Activated T-cell treated with anti-CD3 and anti-CD28 coated beads, Interleukin-2, amount 50 U/mL, for 1 hour (primary cell): ENCODE results near the gene COL27A1.
"Not testable (repeated sequence)": the region's sequence is repeated elsewhere in the genome, so short reads cannot be mapped to it uniquely, and the experiment has no call there.

Experiments
- DNase-seq: peaks from one replicate; pipeline ENCODE4 v3.0.0-alpha.2; 2020

COL27A1 gene

GRCh38 chr9:114311571-114312512 is 156.5 kb downstream of the COL27A1 start:
- DNase-seq, result no peak

GRCh38 chr9:114312513-114312875 is 157.2 kb downstream of the COL27A1 start:
- DNase-seq, result no peak

GRCh38 chr9:114313186-114313585 is 157.8 kb downstream of the COL27A1 start:
- no peak for DNase-seq

- no peak for DNase-seq
Measured at GRCh38 chr9:114314256-114314867, 159.0 kb downstream of the COL27A1 start.

- no peak for DNase-seq
Measured at GRCh38 chr9:114314881-114315722, 159.8 kb downstream of the COL27A1 start.

GRCh38 chr9:114315723-114316363 is 160.5 kb downstream of the COL27A1 start:
- no peak for DNase-seq

- no peak for DNase-seq
Measured at GRCh38 chr9:114316605-114317230, 161.4 kb downstream of the COL27A1 start.

GRCh38 chr9:114317665-114318357 is 162.5 kb downstream of the COL27A1 start:
- DNase-seq, result no peak

GRCh38 chr9:114318416-114318815 is 163.1 kb downstream of the COL27A1 start:
- DNase-seq, result no peak

GRCh38 chr9:114319147-114319546 is 163.8 kb downstream of the COL27A1 start:
- DNase-seq, result no peak

- DNase-seq, result not testable (repeated sequence)
Measured at GRCh38 chr9:114320710-114321109, 165.4 kb downstream of the COL27A1 start.

- no peak for DNase-seq
Measured at GRCh38 chr9:114321759-114322158, 166.4 kb downstream of the COL27A1 start.

GRCh38 chr9:114322160-114322818 is 167.0 kb downstream of the COL27A1 start:
- not testable (repeated sequence) for DNase-seq

- not testable (repeated sequence) for DNase-seq
Measured at GRCh38 chr9:114322831-114323531, 167.6 kb downstream of the COL27A1 start, which contains the start of gene ORM1. Gene ORM1, plus strand, starts transcription at chr9:114323098. Its CDS starts 36 bp downstream, at chr9:114323134.

- DNase-seq, result not testable (repeated sequence)
Measured at GRCh38 chr9:114323849-114324248, 168.5 kb downstream of the COL27A1 start.

GRCh38 chr9:114324492-114324891 is 169.2 kb downstream of the COL27A1 start:
- DNase-seq, result no peak

GRCh38 chr9:114324965-114325364 is 169.6 kb downstream of the COL27A1 start:
- DNase-seq, result not testable (repeated sequence)

- not testable (repeated sequence) for DNase-seq
Measured at GRCh38 chr9:114325684-114326254, 170.4 kb downstream of the COL27A1 start.

GRCh38 chr9:114327749-114328148 is 172.4 kb downstream of the COL27A1 start:
- DNase-seq, result no peak

GRCh38 chr9:114328357-114328820 is 173.1 kb downstream of the COL27A1 start:
- not testable (repeated sequence) for DNase-seq
